PC-3 (cell line): ENCODE data around the gene PACSIN2. TPM values are rescaled to one million over a fixed set of nuclear protein-coding genes. Genes with fewer than 3 reads are reported as not detected.

Source experiments
- ATAC-seq: fragments of 200-7000 bp; cut with Tn5 transposase; 2 replicates; pipeline ENCODE4 v1.9.1; 2020; ENCODE audit warnings: mild to moderate bottlenecking, moderate library complexity
- BruUV-seq: library from RNA; stranded (reverse); fragments of 400-500 nt; replicated peaks from 2 replicates; lab custom pipeline; 2021; lab: Mats Ljungman, UMichigan
- CTCF ChIA-PET: fragments of 300-600 bp; sonication (Branson Sonifier 250); formaldehyde crosslinking; loops from one replicate; lab custom pipeline; 2022; ENCODE audit warnings: antibody characterized with exemption; lab: Charles Lee
- POLR2A ChIA-PET: fragments of 300-600 bp; sonication (Branson Sonifier 250); formaldehyde crosslinking; loops from one replicate; lab custom pipeline; 2022; ENCODE audit warnings: antibody characterized with exemption; ENCODE audit not compliant: unreplicated experiment; lab: Charles Lee
- DNase-seq: peaks from one replicate; pipeline ENCODE4 v3.0.0-alpha.2; 2015
- H2AFZ ChIP-seq: fragments of 300-600 bp; sonication (generic); 2 replicates; pipeline ENCODE4 v1.6.0; 2016; ENCODE audit warnings: antibody characterized with exemption, low read length
- H3F3A ChIP-seq: fragments of 300-600 bp; sonication (generic); one replicate; pipeline ENCODE4 v1.6.0; 2017; ENCODE audit warnings: antibody characterized with exemption, low read length, control low read depth, mild to moderate bottlenecking; ENCODE audit not compliant: unreplicated experiment
- H3K27ac ChIP-seq: fragments of 300-600 bp; sonication (generic); 2 replicates; pipeline ENCODE4 v1.5.1; 2016; ENCODE audit warnings: mild to moderate bottlenecking, low read length
- H3K27me3 ChIP-seq: fragments of 300-600 bp; sonication (generic); 2 replicates; pipeline ENCODE4 v1.6.1; 2016; ENCODE audit warnings: low read length, mixed read lengths
- H3K36me3 ChIP-seq: fragments of 300-600 bp; sonication (generic); 2 replicates; pipeline ENCODE4 v1.6.1; 2016; ENCODE audit warnings: low read depth, mixed run types, low read length, mixed read lengths
- H3K4me1 ChIP-seq: fragments of 300-600 bp; sonication (generic); 2 replicates; pipeline ENCODE4 v1.5.1; 2016; ENCODE audit warnings: low read length; ENCODE audit not compliant: insufficient read depth
- H3K4me2 ChIP-seq: fragments of 300-600 bp; sonication (generic); 2 replicates; pipeline ENCODE4 v1.6.0; 2016; ENCODE audit warnings: low read length
- H3K4me3 ChIP-seq: fragments of 300-600 bp; sonication (generic); 2 replicates; pipeline ENCODE4 v1.5.1; 2016; ENCODE audit warnings: mild to moderate bottlenecking, low read length, mixed read lengths
- H3K79me2 ChIP-seq: fragments of 300-600 bp; sonication (generic); 2 replicates; pipeline ENCODE4 v1.6.1; 2017; ENCODE audit warnings: low read length, mixed read lengths
- H3K9ac ChIP-seq: fragments of 300-600 bp; sonication (generic); 2 replicates; pipeline ENCODE4 v1.6.0; 2016; ENCODE audit warnings: mild to moderate bottlenecking, low read length
- H3K9me2 ChIP-seq: fragments of 300-600 bp; sonication (generic); replicated peaks from 2 replicates; pipeline ENCODE4 v1.6.1; 2016; ENCODE audit warnings: mixed run types, low read length, mixed read lengths
- H3K9me3 ChIP-seq: fragments of 300-600 bp; sonication (generic); 2 replicates; pipeline ENCODE4 v1.6.1; 2016; ENCODE audit warnings: low read length, mixed read lengths
- H4K20me1 ChIP-seq: fragments of 300-600 bp; sonication (generic); 2 replicates; pipeline ENCODE4 v1.6.1; 2016; ENCODE audit warnings: low read length, mixed read lengths
- CTCF ChIP-seq: fragments of 300-600 bp; sonication (generic); conservative IDR thresholded peaks from 2 replicates; pipeline ENCODE4 v1.5.1; 2017; ENCODE audit warnings: antibody characterized with exemption, low read depth, mild to moderate bottlenecking, low read length
- EZH2 ChIP-seq: fragments of 300-600 bp; sonication (generic); IDR thresholded peaks from one replicate; pipeline ENCODE4 v1.6.1; 2017; ENCODE audit warnings: antibody characterized with exemption, mild to moderate bottlenecking, low read length; ENCODE audit not compliant: unreplicated experiment
- EZH2phosphoT487 ChIP-seq: fragments of 300-600 bp; sonication (generic); IDR thresholded peaks from 2 replicates; pipeline ENCODE4 v1.6.1; 2018; ENCODE audit warnings: mild to moderate bottlenecking, antibody characterized with exemption, low read length, borderline replicate concordance
- intact Hi-C: fragments of 100-400 bp; cut with micrococcal nuclease; formaldehyde crosslinking; loops from 2 replicates; pipeline ENCODE4 v1.9.0; 2023
- total RNA-seq: library from RNA; depleted of rRNA; stranded (reverse); fragments of >200 nt; gene quantifications from 2 replicates; pipeline ENCODE4 v1.2.3, GENCODE V29; 2014

Gene PACSIN2
- total RNA-seq, 1 experiment from 2014 or later, result 25.7 TPM

DNA sequence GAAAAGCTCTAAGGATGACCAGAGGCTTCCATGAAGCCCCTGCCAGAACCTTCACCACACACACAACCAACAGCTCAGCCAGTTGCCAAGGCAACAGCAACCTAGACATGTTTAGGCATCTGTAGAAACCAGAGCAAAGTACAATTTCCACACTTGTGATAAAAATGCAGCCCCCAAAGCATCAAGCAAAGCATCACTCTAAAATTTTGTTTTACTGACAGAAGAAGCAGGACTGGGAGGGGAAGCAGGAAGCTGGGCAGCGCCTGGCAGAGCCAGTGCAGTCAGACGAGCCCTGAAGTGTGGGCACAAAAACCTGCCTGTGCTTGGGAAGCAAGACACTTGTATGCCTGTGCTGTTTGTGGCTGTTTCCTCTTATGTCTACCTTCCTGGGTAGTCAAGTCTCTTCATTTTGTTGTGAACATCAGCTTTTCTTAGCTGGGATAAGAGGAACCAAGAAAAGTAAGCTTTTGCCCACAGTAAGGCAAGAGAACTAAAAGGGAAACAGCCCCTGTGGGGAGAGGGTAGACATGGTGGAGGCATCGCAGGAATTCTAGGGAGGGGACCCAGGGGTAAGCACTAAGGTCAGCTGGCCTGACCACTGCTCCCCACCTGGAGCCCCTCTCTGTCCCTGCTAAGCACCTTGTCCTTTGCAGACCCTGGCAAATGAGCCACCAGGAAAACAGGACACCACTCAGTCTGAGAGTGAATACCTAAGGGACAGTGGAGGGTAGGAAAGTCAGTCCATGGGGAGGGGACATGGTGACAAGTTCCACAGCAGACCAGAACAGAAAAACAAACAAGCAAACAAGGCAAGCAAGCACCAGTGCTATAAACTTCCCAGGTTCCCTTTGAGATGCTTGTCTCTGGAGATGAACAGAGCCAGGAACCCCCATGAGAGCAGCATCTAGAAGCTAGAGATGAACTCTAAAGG is 13.4 kb downstream of the PACSIN2 start:
- Histone ChIP-seq H3K9me2 (no peaks in the 10 kb centered on the region), H3K4me1 (peaks cover 48% of the 10 kb centered on the region), H2AFZ (no peak overlapping the region), H3K9me3 (no peaks in the 10 kb centered on the region), H4K20me1 (peaks cover 18% of the 10 kb centered on the region), H3K27ac (peak overlapping the region; percentile 67), H3K36me3 (no peaks in the 10 kb centered on the region), H3K79me2 (peaks cover 95% of the 10 kb centered on the region), H3K4me2 (peak overlapping the region; percentile 55), H3F3A (no peaks in the 10 kb centered on the region), H3K9ac (no peak overlapping the region), H3K4me3 (no peak overlapping the region), H3K27me3 (no peaks in the 10 kb centered on the region)
- no TSS peak for BruUV-seq
- POLR2A ChIA-PET, result no interaction called here
- DNase-seq, result no peak
- no peak for ATAC-seq
- CTCF ChIA-PET, result no interaction called here
- TF ChIP-seq EZH2phosphoT487 (no peak), CTCF (no peak), EZH2 (no peak)
- intact Hi-C loops, result no loop called here

GRCh38 chr22:43000441-43001175 is 14.3 kb downstream of the PACSIN2 start:
- Histone ChIP-seq H3K79me2 (peaks cover 90% of the 10 kb centered on the region), H3K4me2 (peak overlapping the region; percentile 42), H4K20me1 (peaks cover 18% of the 10 kb centered on the region), H3K9me3 (no peaks in the 10 kb centered on the region), H3K4me1 (peaks cover 57% of the 10 kb centered on the region), H3K9me2 (no peaks in the 10 kb centered on the region), H2AFZ (no peak overlapping the region), H3F3A (no peaks in the 10 kb centered on the region), H3K27ac (no peak overlapping the region), H3K4me3 (no peak overlapping the region), H3K9ac (no peak overlapping the region), H3K27me3 (no peaks in the 10 kb centered on the region), H3K36me3 (no peaks in the 10 kb centered on the region)
- ChIA-PET POLR2A (no interaction called here), CTCF (no interaction called here)
- intact Hi-C loops, result no loop called here
- ATAC-seq, result no peak
- BruUV-seq, result no TSS peak
- DNase-seq, result peak; percentile 17
- TF ChIP-seq EZH2 (no peak), CTCF (no peak), EZH2phosphoT487 (no peak)
